Jurkat, Clone E6-1 (cell line): ENCODE data around the gene AP1M2.
"Not testable (repeated sequence)": the region's sequence is repeated elsewhere in the genome, so short reads cannot be mapped to it uniquely, and the experiment has no call there.

Source experiments
- DNase-seq: peaks from one replicate; pipeline ENCODE4 v3.0.0-alpha.2; 2011; ENCODE audit warnings: low read depth, low spot score
- H3K4me3 ChIP-seq: 2 replicates; pipeline ENCODE4 v1.5.1; 2011; ENCODE audit warnings: mild to moderate bottlenecking, low read length, control low read depth, moderate library complexity

The AP1M2 gene

GRCh38 chr19:10603084-10603872 is 16.2 kb upstream of the AP1M2 start:
- H3K4me3 ChIP-seq: peak overlapping the region; percentile 72
- DNase-seq: peak; percentile 70

DNA sequence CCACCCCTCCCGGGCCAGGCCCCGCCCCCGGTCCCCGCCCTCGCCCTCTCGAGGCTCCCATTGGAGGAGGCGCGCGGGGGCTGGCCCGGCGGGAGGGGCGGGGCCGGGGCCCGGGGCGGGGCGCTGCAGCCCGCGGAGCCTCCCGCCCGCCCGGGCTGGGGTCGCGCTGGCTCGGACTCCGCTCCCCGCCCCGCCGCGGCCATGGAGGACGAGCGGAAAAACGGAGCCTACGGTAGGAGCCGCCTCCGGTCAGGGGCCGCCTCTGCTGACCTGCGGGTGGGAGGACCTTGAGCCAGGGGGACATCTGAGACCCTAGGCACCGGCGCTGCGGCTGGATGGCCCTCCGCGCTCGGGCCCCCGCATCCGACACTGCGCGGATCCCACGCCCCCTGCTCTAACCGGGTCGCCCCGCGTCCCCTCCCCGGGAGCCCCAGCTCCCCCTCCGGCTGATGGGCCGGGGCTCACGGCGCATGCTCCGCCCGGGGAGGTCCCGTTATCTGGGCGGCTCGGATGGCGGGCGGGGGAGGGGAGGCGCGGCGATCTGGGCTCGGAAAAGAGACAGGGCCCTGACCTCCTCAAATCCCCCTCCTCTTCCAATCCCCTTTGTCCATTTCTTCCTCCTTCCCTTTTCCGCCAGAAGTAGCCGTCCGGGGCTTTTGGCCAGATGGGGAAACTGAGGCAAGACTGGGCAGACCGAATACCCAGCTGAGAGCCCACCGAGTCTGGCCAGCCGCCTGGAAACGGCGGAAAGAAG is 15.4 kb upstream of the AP1M2 start:
- peak overlapping the region; percentile 72 for H3K4me3 ChIP-seq
- DNase-seq: no peak

GRCh38 chr19:10601999-10602329 is 14.9 kb upstream of the AP1M2 start:
- peak; percentile 58 for DNase-seq

GRCh38 chr19:10600149-10600548 is 13.0 kb upstream of the AP1M2 start:
- DNase-seq: no peak
- H3K4me3 ChIP-seq: no peak overlapping the region

More at GRCh38 chr19:10601999-10602329, 14.9 kb upstream of the AP1M2 start:
- H3K4me3 ChIP-seq: no peak overlapping the region

DNA sequence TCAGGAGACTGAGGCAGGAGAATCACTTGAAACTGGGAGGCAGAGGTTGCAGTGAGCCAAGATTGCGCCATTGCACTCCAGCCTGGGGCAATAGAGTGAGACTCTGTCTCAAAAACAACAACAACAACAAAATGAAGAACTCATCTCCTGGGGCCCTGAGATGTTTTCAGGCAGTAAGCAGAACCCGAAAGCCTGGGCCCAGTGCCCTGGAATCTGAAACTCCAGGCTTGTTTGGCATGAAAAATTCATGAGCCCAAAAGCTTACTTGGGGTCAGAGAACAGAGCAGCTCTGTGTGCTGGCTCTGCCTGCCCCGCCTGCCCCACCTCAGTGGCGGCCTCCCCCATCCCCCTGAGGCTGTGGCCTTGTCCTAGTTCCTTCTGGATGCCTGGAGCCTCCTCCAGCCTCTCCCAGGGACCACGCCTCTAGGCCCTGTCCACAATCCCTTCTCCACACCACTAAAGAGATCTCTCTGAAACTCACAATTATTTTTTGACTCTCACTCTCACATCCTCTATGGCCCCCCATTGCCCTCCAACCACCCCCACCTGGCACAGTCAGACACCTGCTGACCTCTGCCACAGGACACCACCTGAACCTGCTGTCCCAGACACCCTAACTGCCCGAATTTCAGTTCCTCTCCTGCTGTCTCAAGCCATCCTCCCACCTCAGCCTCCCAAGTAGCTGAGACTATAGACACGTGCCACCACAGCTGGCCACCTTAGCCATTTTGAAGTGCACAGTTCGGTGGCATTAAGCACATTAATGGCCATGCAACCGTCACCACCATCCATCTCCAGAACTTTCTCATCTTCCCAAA is 6.9 kb upstream of the AP1M2 start:
- DNase-seq: no peak
- H3K4me3 ChIP-seq: no peak overlapping the region

GRCh38 chr19:10593148-10593547 is 6.0 kb upstream of the AP1M2 start:
- no peak for DNase-seq
- no peak overlapping the region for H3K4me3 ChIP-seq

- DNase-seq: no peak
- H3K4me3 ChIP-seq: no peak overlapping the region
Measured at GRCh38 chr19:10587839-10588150, 683 bp upstream of the AP1M2 start.

DNA sequence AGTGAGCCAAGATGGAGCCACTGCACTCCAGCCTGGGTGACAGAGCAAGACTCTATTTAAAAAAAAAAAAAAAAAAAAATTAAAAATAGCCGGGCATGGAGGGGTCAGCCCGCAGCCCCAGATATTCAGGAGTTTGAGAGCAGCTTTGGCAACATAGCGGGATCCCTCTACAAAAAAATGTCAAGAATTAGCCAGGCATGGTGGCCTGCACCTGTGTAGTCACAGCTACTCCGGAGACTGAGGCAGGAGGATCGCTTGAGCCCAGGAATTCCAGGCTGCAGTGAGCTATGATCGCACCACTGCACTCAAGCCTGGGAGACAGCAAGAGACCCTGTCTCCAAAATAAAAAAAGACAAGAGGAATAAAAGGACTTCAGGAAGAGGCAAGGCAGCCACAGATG is 716 bp downstream of the AP1M2 start:
- H3K4me3 ChIP-seq: no peak overlapping the region
- DNase-seq: no peak

DNA sequence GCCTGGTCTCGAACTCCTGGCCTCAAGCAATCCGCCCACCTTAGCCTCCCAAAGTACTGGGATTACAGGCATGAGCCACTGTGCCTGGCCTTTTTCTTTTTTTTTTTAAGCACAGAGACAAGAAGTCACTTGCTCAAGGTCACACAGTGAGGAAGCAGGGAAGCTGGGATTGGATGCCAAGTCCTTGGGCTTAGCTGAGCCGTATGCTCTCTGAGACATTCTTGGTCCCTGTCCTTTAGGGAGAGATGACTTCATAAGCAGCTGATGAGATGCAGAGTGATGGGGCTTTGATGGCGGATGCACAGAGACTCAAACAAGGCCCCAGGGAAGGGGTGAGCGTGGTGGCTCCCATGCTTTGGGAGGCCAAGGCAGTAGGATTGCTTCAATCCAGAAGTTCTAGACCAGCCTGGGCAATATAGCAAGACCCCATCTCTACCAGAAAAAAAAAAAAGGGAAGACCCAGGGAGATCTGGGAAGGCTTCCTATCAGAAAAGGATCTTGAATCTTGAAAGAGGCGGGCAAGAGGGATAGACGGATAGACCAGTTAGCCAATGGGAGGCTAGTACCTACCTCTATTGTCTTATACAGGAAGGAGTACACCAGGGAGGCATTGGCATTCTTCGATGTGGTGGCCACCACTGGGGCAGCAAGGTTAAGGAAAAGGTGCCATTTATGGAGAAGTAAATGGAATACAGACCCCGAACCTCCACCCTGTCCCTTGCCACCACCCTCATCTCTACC is 3.9 kb downstream of the AP1M2 start:
- no peak overlapping the region for H3K4me3 ChIP-seq
- no peak for DNase-seq

DNA sequence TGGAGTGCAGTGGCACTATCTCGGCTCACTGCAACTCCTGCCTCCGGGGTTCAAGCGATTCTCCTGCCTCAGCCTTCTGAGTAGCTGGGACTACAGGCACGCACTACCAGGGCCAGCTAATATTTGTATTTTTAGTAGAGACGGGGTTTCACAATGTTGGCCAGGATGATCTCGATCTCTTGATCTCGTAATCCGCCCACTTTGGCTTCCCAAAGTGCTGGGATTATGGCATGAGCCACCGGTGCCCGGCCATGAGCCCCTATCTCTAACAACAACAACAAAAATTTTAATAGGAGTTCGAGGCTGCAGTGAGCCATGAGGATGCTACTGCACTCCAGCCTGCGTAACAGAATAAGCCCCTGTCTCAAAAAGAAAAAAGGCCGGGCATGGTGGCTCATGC is 5.0 kb downstream of the AP1M2 start:
- H3K4me3 ChIP-seq: no peak overlapping the region
- DNase-seq: no peak

DNA sequence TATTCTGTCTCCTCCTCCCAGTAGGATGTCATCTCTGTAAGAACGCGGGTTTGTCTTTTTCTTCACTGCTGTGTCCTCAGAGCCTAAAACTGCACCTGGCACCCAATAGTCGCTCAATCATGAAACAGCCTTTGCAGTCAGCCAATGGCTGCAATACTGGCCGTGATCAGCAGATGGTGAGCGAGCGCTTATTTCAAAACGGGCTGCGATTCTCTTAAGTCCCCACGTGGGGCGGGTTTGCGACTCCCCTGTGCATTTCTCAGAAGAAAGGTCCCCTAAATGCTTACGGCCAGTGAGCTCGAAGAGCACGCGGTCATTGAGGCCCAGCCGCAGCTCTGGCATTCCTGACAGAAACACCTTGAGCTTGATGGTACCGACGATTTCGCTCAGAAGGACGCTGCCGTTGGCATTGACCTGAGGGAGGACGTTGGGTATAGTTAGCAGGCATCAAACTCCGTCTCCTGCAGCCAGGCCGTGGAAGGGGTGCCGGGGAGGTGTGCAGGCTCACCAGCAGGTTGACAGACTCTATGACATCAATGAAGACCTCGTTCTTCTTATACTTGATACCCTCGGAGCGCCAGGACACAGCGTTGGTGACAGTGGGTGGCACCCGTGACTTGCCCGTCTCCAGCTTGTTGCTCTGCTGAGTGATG is 6.0 kb downstream of the AP1M2 start:
- H3K4me3 ChIP-seq: no peak overlapping the region
- DNase-seq: peak; percentile 93

GRCh38 chr19:10577951-10578350 is 9.2 kb downstream of the AP1M2 start:
- DNase-seq: no peak
- H3K4me3 ChIP-seq: no peak overlapping the region

GRCh38 chr19:10575011-10575716 is 11.9 kb downstream of the AP1M2 start:
- H3K4me3 ChIP-seq: no peak overlapping the region
- DNase-seq: no peak

GRCh38 chr19:10574462-10574861 is 12.7 kb downstream of the AP1M2 start:
- no peak for DNase-seq

DNA sequence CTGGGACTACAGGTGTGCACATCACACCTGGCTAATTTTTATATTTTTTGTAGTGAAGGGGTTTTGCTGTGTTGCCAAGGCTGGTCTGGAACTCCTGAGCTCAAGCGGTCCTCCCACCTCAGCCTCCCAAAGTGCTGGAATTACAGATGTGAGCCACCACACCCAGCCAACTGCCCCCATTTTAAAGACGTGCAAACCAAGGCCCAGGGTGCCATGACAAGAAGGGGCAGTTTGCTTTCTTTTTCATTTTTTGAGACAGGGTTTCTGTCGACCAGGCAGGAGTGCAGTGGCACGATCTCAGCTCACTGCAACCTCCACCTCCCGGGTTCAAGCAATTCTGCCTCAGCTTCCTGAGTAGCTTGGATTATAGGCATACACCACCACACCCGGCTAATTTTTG is 13.3 kb downstream of the AP1M2 start:
- DNase-seq, H3K4me3 ChIP-seq: not testable (repeated sequence)

More at GRCh38 chr19:10574462-10574861, 12.7 kb downstream of the AP1M2 start:
- H3K4me3 ChIP-seq: no peak overlapping the region

GRCh38 chr19:10568826-10569651 is 18.1 kb downstream of the AP1M2 start, which contains the start of gene CDKN2D:
CDKN2D (minus strand) TSS chr19:10568979; CDS start chr19:10568653, 326 bp downstream.
- H3K4me3 ChIP-seq: peak within 1 kb of the TSS; percentile 86
- DNase-seq: peak; percentile 100

- H3K4me3 ChIP-seq: peak overlapping the region; percentile 86
- DNase-seq: no peak
Measured at GRCh38 chr19:10568062-10568825, 18.9 kb downstream of the AP1M2 start.
